Activated CD4-positive, alpha-beta T cell treated with anti-CD3 and anti-CD28 coated beads for 1 hour (primary cell): ENCODE measurements around the gene SAMD4B.
A peak's percentile ranks its signal among the peaks of the same experiment; 100 is the strongest.

Source experiments
- DNase-seq: peaks from one replicate; pipeline ENCODE4 v3.0.0-alpha.2; 2020

SAMD4B gene

GRCh38 chr19:39412100-39412866 lies 70.1 kb downstream of the SAMD4B start, which contains the start of gene PLEKHG2:
Gene PLEKHG2 (plus strand): TSS chr19:39412669. CDS start chr19:39414087, 1,418 bp downstream.
- DNase-seq = peak; percentile 96

GRCh38 chr19:39412867-39413271 lies 70.6 kb downstream of the SAMD4B start:
- no peak for DNase-seq

DNA sequence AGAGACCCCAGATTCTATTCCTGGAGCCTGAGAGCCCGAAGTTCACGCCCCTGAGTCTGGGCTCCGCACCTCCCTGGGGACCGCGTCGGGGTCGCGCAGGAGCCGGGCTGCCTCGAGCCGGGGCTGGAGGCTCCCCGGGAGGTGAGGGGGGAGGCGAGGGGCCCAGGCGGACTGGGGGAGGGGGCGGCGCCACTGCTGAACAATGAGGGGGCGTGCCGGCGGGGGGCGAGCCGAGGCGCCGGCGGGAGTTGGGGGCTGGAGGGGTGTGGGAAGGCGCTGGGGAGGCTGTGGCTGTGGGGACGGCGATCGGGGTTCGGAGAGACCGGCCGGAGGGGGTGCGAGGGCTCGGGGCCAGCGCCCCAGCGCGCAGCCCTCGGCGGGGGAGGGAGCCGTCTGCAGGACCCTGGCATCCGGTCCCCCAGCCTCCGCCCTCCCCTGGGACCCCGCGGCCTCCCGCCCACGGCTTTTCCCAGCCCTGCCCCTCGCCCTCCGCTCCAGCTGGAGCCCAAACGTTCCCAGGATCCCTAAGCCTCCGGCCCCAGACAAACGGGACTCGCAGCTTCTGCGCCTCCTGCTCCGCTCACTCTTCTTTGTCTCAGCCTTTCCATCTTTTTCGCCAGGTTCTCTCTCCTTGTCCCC lies 71.2 kb downstream of the SAMD4B start:
- DNase-seq = no peak

DNA sequence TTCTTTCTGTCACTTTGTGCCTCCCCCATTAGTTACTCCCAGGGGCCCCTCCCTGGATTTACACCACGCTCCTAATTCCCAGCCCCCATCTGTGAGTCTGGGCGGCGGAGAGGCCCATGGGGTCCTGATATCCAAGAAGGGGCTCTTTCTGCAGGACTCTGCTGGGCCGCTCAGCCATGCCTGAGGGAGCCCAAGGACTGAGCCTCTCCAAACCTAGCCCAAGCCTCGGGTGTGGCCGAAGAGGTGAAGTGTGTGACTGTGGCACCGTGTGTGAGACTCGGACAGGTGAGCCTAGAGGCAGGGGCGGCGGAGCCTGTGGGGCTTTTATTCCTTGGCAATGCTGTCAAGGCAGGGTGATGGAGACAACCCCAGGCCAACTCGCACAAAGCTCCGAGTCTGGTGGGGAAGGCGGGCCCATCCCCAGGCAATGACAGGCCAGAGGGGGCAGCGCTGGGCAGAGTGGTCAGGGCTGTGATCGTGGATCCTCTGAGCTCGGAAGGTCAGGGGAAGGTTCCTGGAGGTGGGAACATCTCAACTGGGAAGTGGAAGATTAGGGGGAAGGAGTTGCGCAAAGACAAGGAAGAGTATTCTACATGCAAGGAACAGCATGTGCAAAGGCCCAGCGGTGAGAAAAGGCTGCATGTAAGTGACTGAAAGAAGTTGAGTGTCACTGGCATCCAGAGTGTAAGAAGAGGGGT lies 71.8 kb downstream of the SAMD4B start:
- DNase-seq = no peak

DNA sequence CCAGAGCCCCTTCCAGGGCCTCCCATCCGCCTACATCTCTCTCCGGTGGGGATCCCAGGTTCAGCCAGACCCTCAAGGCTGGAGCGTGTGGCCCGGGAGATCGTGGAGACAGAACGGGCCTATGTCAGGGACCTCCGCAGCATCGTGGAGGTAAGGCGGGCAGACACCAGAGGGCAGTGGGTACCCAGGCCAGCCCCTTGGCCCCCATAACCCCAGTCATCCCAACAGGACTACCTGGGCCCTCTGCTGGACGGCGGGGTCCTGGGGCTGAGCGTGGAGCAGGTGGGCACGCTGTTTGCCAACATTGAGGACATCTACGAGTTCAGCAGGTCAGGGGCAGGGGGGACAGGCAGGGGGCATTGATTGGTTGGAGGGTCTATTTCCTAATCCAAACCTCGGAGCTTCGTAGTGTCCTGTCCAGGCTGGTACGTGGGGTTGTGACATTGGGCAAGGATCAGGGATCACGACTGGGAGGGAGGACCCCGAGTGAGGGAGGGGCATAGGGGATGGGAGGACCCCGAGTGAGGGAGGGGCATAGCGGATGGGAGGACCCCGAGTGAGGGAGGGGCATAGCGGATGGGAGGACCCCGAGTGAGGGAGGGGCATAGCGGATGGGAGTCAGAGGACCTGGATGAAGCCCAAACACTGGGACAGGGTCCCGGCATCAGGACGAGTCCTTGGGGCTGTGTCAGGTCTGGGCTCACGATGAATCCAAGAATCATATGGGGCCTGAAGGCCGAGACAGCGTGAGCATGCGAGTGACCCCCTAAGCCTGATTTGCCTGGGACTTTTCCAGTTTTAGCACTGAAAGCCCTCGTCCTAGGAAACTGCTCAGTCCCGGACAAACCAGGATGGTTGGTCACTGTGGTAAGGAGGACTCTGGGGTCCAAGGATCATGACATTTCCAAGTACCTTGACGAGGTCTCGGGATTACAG lies 73.2 kb downstream of the SAMD4B start:
- no peak for DNase-seq

- no peak for DNase-seq
Measured at GRCh38 chr19:39416152-39417120, 74.2 kb downstream of the SAMD4B start.

DNA sequence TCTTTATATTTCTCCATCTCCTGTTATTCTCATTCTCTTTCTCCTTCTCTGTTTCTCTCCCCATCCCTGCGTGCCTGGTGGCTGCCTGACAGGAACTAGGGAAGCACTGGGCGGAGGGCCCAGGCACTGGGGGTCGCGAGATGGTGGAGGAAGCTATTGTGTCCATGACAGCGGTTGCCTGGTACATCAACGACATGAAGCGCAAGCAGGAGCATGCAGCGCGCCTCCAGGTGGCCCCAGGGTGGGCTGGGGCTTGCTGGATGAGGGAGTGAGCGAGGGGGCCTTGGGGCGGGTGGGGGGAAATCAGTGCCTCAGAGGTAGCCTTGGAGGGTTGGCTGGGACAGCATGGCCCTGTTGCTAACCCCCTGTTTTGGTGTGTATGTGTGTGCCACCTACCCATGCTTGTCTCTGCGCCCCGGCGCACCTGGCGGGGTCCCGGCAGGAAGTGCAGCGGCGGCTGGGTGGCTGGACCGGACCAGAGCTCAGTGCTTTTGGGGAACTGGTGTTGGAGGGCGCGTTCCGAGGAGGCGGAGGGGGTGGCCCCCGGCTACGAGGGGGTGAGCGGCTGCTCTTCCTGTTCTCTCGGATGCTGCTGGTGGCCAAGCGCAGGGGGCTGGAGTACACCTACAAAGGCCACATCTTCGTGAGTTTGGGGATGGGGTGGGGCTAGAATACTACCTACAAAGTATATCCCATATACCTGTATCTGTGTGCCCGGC lies 75.4 kb downstream of the SAMD4B start:
- no peak for DNase-seq

DNA sequence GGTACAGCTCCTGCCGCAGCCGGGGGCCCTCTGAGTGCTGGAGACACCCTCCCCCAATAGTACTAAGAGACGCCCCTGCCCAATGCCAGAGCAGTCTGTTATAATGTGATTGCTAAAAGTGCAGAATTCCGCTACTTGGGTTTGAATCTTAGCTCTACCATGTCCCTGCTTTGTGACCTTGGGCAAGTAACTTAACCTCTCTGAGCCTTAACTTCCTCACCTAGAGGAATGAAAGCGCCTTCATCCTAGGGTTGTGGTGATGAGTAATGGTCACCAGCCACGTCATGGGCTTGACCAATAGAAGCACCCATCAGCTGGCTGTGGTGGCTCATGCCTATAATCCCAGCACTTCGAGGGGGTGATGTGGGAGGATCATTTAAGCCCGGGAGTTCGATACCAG lies 76.8 kb downstream of the SAMD4B start:
- DNase-seq = no peak

DNA sequence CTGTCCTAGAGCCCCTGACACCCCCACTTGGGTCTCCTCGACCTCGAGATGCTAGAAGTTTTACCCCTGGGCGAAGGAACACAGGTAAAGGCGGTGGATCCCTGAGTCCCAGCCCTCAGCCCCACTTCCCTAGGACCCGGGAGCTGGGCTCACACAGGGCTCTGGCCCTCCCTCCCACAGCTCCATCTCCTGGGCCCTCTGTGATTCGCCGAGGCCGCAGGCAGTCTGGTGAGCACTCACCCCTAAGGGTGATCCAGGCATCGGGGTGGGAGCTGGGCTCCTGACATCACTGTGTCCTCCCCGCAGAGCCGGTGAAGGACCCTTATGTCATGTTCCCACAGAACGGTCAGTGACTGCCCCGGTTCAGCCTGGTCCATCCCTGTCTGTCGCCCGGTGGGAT lies 78.5 kb downstream of the SAMD4B start:
- no peak for DNase-seq

DNA sequence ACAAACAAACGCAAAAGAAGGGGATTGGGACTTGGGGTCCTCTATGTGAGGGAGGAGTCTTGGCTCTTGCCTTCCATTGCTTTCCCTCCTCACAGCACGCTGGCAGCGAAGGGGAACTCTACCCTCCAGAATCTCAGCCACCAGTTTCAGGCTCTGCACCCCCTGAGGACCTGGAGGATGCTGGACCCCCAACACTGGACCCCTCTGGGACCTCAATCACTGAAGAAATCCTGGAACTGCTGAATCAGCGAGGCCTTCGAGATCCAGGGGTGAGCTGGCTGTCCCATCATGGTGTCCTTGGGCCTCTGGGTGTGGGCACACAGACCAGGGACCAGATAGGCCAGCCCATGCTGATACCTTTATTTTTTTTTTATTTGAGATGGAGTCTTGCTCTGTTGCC lies 79.8 kb downstream of the SAMD4B start:
- DNase-seq = no peak

- no peak for DNase-seq
Measured at GRCh38 chr19:39423258-39424086, 81.3 kb downstream of the SAMD4B start.

DNA sequence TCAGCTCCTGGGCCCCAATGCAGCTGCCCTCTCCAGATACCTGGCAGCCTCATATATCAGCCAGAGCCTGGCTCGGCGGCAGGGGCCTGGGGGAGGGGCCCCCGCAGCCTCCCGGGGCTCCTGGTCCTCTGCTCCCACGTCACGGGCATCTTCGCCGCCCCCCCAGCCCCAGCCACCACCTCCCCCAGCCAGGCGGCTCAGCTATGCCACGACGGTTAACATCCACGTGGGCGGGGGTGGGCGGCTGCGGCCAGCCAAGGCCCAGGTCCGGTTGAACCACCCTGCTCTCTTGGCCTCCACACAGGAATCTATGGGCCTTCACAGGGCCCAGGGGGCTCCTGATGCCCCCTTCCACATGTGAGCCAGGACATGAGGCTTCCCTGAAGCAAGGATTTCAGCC lies 82.7 kb downstream of the SAMD4B start:
- no peak for DNase-seq

GRCh38 chr19:39425744-39426143 lies 83.5 kb downstream of the SAMD4B start:
- no peak for DNase-seq

- no peak for DNase-seq
Measured at GRCh38 chr19:39426170-39426569, 83.9 kb downstream of the SAMD4B start.

DNA sequence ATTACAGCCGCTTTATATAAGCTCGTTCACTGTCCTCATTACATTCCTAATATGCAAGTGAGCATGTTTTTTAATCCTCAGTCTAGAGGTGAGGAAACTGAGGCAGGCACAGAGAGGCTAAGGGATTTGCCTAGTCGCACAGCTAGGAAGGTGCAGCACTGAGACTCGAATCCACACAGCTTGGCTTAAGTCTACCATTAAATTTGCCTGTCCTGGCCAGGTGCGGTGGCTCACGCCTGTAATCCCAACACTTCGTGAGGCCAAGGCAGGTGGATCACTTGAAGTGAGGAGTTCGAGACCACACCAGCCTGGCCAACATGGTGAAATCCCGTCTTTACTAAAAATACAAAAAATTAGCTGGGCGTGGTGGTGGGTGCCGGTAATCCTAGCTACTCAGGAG lies 85.5 kb downstream of the SAMD4B start:
- no peak for DNase-seq

- DNase-seq = no peak
Measured at GRCh38 chr19:39428283-39429112, 86.3 kb downstream of the SAMD4B start.

- DNase-seq = no peak
Measured at GRCh38 chr19:39430675-39431593, 88.7 kb downstream of the SAMD4B start.

DNA sequence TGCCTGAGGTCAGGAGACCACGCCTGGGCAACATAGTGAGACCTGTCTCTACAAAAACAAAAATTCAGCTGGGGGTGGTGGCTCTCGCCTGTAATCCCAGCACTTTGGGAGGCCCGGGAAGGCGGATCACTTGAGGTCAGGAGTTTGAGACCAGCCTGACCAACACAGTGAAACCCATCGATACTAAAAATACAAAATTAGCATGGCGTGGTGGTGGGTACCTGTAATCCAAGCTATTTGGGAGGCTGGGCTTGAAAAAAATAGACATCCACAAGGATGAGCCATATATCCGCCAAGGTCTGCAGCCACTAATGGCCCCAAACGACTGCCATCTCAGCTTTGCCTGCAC lies 90.4 kb downstream of the SAMD4B start:
- no peak for DNase-seq
